RWPE2 (cell line): Measurements from ENCODE around the gene CORO2A.
A peak's percentile ranks its signal among the peaks of the same experiment; 100 is the strongest.

Experiments
- ATAC-seq: fragments of 200-7000 bp; cut with Tn5 transposase; 3 replicates; pipeline ENCODE4 v1.9.1; 2021; ENCODE audit warnings: low read depth
- DNase-seq: peaks from one replicate; pipeline ENCODE4 v3.0.0-alpha.2; 2020; ENCODE audit warnings: low spot score
- H3K27ac ChIP-seq: fragments of 450-650 bp; 2 replicates; pipeline ENCODE4 v1.5.1; 2017; ENCODE audit warnings: mild to moderate bottlenecking; ENCODE audit not compliant: poor library complexity, severe bottlenecking
- H3K27me3 ChIP-seq: fragments of 250-450 bp; sonication (Bioruptor Pico); 2 replicates; pipeline ENCODE4 v1.5.1; 2021; ENCODE audit warnings: mild to moderate bottlenecking, moderate library complexity; ENCODE audit not compliant: insufficient read depth, poor library complexity, severe bottlenecking
- H3K36me3 ChIP-seq: fragments of 250-450 bp; sonication (Bioruptor Pico); 2 replicates; pipeline ENCODE4 v1.5.1; 2020; ENCODE audit warnings: low read depth, mild to moderate bottlenecking, moderate library complexity
- H3K4me1 ChIP-seq: fragments of 250-450 bp; sonication (Bioruptor Pico); 2 replicates; pipeline ENCODE4 v1.5.1; 2021; ENCODE audit warnings: mild to moderate bottlenecking, moderate library complexity; ENCODE audit not compliant: insufficient read depth, poor library complexity, severe bottlenecking
- H3K4me3 ChIP-seq: fragments of 250-450 bp; sonication (Bioruptor Pico); 2 replicates; pipeline ENCODE4 v1.5.1; 2021; ENCODE audit warnings: mild to moderate bottlenecking, moderate library complexity; ENCODE audit not compliant: severe bottlenecking
- H3K9me3 ChIP-seq: fragments of 250-450 bp; sonication (Bioruptor Pico); 2 replicates; pipeline ENCODE4 v1.5.1; 2021; ENCODE audit warnings: mild to moderate bottlenecking, moderate library complexity; ENCODE audit not compliant: severe bottlenecking
- TF ChIP-seq, protein P1 (sequence below): fragments of 450-650 bp; IDR thresholded peaks from one replicate; pipeline ENCODE4 v1.5.1; 2017; ENCODE audit warnings: mild to moderate bottlenecking, moderate library complexity; ENCODE audit not compliant: poor library complexity, severe bottlenecking

CORO2A gene

DNA sequence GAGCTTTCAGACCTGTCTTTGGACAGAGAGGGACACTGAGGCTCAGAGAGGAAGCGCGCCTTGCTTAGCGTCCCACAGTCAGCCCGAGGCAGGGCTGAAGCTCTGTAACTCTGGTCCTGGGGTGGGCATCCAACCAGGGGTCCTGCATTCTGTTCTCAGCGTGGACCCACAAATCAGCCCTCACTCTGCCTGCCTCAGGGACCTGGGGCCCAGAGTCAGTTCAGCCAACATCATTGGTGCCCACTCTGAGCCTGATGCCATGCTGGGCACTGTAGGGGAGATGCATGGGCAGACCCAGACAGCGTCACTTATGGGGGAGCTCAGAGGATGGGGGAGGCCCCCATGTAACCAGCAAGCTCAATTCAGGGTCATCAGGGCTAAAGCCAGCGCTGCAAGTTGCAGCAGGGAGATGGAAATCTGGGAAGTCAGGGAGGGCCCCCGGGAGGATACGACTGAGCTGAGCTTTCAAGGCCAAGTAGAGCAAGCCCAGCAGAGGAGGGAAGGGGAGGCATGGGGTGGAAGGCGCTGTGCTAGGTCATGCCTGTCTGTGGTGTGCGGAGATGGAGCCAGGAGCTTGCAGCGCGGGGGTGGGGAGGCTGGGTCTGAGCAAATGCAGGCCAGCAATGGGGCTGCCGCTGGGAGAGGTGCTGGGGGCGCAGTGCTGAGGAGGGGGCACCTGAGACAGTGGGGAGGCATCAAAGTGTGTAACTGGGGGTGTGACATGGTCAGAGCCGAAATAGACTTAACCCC, 21.1 kb downstream of the CORO2A start:
- DNase-seq, result no peak
- no peaks in the 10 kb centered on the region; the same call in 1 of the 2 replicates for H3K36me3 ChIP-seq
- peaks cover 23% of the 10 kb centered on the region for H3K4me1 ChIP-seq
- H3K27ac ChIP-seq, result no peak overlapping the region
- H3K27me3 ChIP-seq, result no peaks in the 10 kb centered on the region
- no peak for ATAC-seq
- TF ChIP-seq, protein P1, sequence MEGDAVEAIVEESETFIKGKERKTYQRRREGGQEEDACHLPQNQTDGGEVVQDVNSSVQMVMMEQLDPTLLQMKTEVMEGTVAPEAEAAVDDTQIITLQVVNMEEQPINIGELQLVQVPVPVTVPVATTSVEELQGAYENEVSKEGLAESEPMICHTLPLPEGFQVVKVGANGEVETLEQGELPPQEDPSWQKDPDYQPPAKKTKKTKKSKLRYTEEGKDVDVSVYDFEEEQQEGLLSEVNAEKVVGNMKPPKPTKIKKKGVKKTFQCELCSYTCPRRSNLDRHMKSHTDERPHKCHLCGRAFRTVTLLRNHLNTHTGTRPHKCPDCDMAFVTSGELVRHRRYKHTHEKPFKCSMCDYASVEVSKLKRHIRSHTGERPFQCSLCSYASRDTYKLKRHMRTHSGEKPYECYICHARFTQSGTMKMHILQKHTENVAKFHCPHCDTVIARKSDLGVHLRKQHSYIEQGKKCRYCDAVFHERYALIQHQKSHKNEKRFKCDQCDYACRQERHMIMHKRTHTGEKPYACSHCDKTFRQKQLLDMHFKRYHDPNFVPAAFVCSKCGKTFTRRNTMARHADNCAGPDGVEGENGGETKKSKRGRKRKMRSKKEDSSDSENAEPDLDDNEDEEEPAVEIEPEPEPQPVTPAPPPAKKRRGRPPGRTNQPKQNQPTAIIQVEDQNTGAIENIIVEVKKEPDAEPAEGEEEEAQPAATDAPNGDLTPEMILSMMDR, result no peak
- no peak overlapping the region for H3K4me3 ChIP-seq
- no peaks in the 10 kb centered on the region for H3K9me3 ChIP-seq

DNA sequence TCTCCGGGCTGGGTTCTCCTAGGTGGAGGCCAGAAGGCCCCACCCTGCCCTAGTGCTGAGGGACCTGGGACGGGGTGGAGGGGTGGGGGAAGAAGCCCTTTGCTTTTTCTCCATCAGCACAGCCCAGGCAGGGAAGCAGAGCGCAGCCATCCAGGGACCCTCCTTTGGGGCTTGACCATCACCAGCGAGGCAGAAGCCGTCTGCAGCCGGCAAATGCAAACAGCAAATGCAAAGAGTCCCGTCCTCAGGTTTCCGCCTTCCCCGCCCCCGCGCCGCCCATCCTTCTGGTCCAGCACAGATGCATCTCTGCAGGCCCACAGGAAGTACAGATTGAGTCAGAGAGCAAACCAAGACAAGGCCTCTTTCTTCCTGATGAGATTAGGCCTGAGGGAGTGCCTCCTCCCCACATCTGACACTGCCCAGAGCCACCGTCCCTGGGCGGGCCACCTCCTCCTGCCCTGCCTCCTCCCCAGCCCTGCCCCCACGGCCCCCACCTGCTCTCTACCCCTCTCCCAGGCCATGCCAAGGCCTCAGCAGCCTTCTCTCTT, 23.4 kb downstream of the CORO2A start:
- Histone ChIP-seq H3K27ac (peak overlapping the region; percentile 84), H3K4me3 (no peak overlapping the region), H3K27me3 (no peaks in the 10 kb centered on the region), H3K9me3 (no peaks in the 10 kb centered on the region), H3K4me1 (peaks cover 27% of the 10 kb centered on the region), H3K36me3 (no peaks in the 10 kb centered on the region; the same call in 1 of the 2 replicates)
- peak; percentile 93 for ATAC-seq
- no peak for DNase-seq
- TF ChIP-seq, protein P1, result no peak

DNA sequence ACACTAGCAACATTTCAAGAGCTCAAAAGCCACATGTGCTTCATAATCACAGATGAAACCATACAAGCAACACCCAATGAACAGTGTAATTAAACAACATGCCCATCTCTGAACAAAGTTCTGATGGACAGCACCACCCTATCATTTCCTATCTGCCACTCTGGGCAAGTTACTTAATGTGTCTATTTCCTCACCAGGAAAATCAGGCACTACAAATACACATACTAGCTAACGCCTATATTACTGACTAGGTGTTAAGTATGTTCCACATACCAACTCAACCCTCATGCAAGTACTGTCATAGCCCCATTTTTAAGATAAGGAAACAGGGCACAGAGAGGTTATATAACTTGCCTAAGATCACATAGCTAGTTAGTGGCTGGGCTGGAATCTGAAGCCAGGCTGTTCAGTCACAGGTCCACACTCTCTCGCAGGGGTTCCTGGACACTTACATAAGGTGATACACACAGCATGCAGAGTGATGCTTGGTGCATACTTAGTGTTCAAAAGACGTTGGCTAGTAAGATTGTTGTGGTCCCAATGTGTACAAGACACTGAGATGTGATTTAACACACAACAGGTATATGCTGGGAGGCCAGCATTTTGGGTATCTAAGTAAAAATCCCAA, 24.2 kb downstream of the CORO2A start:
- Histone ChIP-seq H3K27ac (peak overlapping the region; percentile 84), H3K4me3 (no peak overlapping the region), H3K4me1 (peaks cover 34% of the 10 kb centered on the region), H3K27me3 (no peaks in the 10 kb centered on the region), H3K36me3 (no peaks in the 10 kb centered on the region; the same call in 1 of the 2 replicates), H3K9me3 (no peaks in the 10 kb centered on the region)
- TF ChIP-seq, protein P1, result no peak
- ATAC-seq (no peak), DNase-seq (no peak)

DNA sequence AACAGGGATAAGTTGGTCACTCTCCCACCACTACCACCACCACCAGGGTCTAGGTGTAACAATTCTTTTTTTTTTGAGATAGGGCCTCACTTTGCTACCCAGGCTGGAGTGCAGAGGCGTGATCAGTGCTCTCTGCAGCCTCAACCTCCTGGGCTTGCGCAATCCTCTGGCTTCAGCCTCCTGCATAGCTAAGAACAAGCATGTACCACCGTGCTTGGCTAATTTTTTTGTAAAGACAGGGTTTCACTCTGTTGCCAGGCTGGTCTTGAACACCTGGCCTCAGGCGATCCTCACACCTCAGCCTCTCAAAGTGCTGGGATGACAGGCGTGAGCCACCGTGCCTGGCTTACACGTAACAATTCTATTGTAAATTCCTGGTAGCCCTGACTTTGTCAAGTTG, 27.5 kb downstream of the CORO2A start:
- H3K36me3 ChIP-seq, result no peaks in the 10 kb centered on the region; the same call in 1 of the 2 replicates
- H3K4me3 ChIP-seq, result no peak overlapping the region
- no peaks in the 10 kb centered on the region for H3K9me3 ChIP-seq
- DNase-seq, result no peak
- H3K4me1 ChIP-seq, result peaks cover 42% of the 10 kb centered on the region
- no peak for ATAC-seq
- no peaks in the 10 kb centered on the region for H3K27me3 ChIP-seq
- TF ChIP-seq, protein P1, result no peak
- H3K27ac ChIP-seq, result no peak overlapping the region
